NCI-H2107 treated with DMSO at 0.1 percent for 48 hours (cell line): Measurements from ENCODE around the gene VWA1.
"Not testable (repeated sequence)": the region's sequence is repeated elsewhere in the genome, so short reads cannot be mapped to it uniquely, and the experiment has no call there.

Experiments used
- DNase-seq: peaks from one replicate; lab custom pipeline; 2025; ENCODE audit not compliant: unreplicated experiment; lab: John Stamatoyannopoulos, UW

The VWA1 gene

DNA sequence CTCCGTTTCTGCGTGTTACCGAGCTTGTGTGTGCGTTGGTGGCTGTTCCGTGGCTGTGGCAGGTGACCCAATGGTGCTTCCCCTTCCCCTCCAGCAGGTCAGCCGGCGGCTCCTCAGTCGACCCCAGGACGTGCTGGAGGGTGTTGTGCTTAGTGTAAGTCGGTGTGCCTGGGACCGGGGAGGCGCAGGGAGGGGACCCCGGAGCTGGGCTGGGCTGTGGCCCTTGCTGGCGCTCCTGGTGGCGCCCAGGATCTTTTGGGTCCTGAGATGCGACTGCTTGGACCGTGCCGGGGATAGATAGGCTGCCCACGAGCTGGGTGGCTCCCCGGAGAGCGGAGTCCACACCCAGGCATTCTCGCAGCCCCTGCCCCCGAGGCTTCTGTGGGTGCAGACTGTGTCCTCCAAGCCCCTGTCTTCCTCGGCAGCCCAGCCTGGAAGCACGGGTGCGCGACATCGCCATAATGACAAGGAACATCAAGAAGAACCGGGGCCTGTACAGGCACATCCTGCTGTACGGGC is 19.9 kb downstream of the VWA1 start:
- DNase-seq, result no peak

DNA sequence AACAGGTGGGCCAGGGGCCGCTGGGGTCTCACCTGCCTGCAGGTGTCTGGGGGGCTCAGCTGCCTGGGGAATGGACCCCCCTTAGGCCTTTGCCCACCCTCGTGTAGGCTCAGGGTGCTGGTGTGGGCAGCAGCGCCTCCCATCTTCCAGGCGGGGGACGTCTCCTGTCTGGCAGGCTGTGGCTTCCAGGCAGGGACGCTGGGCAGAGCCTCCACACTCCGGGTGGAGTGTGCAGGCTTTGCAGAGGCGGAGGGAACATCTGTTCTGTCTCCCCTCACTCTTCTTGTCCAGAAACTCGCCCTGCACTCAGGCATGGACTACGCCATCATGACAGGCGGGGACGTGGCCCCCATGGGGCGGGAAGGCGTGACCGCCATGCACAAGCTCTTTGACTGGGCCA is 20.4 kb downstream of the VWA1 start:
- DNase-seq, result not testable (repeated sequence)

DNA sequence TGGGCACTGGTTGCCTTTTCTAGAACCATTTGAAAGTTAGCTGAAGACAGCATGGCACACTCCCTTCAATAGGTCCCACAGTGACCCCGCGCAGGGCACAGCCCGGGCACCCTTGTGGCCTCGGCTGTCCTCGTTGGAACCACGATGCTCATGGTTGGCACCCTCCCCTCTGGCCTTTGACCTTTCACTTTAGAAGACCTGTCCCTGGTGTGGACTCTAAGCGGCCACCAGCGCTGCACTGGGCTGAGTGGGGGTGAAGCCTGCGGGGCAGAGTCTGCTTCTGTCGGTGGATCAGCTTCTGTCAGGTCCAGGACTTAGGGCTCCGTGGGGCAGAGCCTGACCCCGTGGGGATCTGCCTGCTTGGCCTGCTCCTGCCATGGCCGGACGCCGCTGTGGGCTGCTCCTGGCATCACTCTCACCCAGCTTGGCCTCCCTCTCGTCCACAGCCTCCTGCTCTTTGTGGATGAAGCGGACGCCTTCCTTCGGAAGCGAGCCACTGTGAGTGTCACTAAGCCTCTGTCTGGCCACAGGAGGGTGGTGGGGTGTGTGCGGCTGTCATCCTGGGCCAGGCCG is 21.3 kb downstream of the VWA1 start:
- DNase-seq, result not testable (repeated sequence)

DNA sequence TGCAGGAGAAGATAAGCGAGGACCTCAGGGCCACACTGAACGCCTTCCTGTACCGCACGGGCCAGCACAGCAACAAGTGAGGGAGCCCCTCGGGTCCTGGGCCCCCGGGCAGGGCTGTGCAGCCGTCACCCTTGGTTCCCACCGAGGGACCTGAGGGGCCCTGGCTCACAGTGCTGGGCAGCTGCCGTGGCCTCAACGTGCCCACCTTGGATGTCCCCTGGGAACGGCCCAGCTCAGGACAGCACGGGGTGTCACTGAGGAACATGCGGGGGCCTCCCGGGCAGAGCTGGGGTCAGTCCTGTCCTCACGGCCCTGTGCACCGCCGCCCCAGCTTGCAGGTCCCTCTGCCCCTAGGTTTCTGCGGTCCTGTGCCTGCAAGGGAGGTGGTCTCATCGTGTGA is 23.7 kb downstream of the VWA1 start:
- DNase-seq, result not testable (repeated sequence)

DNA sequence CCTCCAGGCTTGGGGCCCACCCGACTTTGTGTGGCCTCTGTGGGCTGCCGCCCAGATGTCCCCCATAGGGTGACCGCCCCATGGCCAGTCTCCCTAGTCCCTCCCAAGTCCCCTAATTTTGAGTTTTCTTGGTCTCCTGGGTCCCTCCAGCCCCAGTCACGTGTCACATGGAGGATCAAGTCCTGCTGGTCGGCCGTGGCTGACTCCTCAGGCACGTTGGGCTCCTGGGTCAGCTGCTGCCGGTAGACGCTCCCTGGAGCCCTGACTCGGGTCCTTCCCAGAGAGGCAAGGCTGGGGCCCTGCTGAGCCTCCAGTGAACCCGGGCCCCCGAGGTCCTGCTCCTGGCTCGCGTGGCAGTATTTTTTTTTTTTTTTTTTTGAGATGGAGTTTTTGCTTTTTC is 24.2 kb downstream of the VWA1 start:
- not testable (repeated sequence) for DNase-seq

DNA sequence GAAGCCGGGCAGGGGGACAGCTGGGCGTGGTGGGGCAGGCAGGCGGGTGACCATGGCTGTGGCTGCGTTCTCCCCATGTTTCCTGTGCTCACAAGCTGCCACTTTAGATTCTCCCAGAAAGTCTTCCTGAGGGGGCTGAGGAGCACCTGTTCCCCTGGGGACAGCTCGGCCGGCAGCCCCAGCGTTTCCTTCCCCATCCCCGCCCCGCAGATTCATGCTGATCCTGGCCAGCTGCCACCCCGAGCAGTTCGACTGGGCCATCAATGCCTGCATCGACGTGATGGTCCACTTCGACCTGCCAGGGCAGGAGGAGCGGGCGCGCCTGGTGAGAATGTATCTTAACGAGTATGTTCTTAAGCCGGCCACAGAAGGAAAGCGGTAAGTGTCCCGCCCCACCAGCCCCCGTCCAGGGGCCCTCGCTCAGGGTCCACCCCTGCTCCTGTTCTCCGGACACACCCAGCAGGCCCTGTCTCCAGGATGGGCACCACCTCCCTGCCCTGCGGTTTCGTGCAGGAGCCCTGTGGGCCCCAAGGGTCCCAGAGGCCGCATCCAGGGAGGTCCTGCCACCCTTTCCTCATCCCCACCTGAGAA is 25.1 kb downstream of the VWA1 start:
- DNase-seq, result no peak

DNA sequence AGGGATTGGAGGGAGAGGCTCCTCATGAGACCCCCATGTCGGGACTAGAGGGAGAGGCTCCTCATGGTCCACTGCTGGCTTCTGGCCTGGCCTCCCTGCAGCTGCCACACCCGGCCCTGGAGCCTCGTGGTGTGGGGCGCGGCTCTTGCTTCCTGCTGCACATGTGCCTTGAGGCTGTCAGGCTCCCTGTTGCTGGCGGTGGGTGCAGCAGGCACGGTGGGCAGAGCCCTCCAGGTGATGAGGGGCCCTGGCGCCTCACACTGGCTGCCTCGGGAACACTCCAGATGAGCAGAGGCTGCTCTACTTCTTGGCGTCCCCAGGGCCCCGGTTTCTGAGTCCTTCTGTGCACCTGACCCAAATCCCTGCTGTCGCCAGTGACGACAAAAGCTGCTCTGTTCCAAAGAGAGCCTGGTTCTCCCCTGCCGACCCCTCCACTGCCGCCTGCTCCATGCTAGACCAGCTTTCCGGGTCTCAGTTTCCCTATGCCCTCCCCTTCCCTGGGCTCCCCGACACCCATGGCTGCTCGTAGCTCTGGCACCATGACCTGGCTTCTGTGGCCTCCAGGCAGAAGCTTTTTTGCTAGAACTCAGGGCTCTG is 26.3 kb downstream of the VWA1 start:
- no peak for DNase-seq

DNA sequence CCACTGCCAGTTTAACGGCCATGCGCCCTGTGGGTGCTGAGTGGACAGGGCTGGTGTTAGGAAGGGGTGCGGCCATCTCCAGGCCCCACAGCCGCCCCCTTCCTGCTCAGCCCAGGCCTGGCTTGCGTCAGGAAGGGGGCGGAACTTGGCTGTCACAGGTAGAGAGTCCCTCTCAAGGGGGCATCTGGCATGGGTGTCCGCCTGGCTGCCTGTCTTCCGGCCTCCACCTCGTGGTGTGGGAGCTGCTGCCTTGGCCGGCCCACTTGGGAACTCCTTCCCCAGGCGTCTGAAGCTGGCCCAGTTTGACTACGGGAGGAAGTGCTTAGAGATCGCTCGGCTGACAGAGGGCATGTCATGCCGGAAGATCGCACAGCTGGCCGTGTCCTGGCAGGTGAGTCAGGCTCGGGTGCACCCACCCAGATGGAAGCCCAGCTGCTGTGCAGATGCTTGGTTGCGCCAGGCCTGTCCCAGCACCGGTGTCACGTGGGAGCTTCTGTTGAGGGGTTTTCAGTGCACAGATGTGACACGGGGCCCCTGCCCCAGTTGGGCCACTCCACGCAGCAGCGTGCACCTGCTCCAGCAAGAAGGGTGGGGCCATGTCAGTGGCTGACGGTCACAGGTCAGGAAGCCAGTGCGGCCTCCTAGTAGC is 27.0 kb downstream of the VWA1 start:
- no peak for DNase-seq

DNA sequence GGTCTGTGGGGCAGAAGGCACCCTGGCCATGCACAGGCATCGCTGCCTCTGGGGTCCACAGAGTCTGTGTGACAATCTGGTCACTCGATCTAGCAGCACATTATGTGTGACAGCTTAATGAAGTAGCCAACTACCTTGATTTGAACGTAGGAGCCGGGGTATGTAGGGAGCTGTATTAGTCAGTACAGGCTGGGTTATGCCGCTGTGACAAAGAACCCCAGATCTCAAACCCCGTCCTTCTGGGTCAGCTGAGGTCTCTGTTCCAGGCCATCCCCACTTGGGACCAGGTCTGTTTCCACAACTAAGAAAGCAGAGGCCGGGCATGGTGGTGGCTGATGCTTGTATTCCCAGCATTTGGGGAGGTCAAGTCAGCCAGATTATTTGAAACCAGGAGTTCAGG is 27.8 kb downstream of the VWA1 start:
- DNase-seq, result no peak

DNA sequence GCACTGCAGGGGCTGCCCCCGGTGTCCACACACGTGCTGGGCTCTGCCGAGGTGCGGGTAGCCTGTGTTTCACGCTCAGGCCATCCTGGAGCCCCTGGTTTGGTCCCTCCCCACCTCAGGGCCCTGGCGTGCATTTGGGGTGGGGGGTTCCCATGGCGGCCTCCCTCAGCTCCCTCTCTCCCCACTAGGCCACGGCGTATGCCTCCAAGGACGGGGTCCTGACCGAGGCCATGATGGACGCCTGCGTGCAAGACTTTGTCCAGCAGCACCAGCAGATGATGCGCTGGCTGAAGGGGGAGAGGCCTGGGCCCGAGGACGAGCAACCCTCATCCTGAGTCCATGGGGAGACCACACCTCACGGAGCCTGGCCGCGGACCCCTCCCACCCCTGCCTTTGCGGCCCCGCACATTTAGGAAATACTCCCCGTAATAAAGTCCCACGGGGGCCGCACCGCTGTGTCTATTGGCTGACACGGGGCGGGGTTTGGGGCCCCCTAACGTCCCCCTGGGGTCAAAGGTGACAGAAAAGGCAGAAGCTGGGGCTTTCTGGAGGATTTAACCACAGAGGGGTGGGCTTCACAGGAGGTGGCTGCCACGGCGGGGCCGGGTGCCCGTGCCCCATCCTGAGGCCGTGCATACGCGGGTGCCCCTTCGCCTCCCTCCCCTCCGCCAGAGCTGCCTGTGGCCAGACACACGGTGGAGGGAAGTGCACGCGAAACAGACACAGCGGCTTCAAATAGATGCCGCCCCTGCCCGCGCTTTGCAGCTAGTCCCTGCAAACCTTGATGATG is 32.9 kb downstream of the VWA1 start:
- DNase-seq, result not testable (repeated sequence)

DNA sequence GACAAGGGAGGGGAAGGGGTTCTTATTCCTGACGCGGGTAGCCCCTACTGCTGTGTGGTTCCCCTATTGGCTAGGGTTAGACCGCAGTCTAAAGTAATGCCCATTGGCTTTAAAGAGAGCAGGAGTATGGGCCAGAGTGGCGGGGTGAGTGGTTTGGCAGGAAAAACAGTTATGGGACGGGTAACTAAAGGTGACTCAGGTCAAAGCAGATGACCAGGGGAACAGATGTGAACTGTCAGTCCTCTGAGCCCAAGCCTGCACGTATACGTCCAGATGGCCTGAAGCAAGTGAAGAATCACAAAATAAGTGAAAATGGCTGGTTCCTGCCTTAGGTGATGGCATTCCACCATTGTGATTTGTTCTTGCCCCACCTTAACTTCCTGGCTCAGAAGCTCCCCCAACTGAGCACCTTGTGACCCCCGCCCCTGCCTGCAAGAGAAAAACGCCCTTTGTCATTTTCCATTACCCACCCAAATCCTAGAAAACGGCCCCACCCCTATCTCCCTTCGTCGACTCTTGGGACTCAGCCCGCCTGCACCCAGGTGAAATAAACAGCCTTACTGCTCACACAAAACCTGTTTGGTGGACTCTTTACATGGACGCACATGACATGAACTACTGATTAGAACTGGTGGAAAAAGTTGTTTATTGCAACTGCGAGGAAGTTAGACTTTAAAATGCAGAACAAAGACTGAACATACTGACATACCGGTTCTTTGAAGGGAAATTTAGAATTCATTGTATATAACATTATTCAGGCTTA is 35.3 kb downstream of the VWA1 start:
- no peak for DNase-seq

DNA sequence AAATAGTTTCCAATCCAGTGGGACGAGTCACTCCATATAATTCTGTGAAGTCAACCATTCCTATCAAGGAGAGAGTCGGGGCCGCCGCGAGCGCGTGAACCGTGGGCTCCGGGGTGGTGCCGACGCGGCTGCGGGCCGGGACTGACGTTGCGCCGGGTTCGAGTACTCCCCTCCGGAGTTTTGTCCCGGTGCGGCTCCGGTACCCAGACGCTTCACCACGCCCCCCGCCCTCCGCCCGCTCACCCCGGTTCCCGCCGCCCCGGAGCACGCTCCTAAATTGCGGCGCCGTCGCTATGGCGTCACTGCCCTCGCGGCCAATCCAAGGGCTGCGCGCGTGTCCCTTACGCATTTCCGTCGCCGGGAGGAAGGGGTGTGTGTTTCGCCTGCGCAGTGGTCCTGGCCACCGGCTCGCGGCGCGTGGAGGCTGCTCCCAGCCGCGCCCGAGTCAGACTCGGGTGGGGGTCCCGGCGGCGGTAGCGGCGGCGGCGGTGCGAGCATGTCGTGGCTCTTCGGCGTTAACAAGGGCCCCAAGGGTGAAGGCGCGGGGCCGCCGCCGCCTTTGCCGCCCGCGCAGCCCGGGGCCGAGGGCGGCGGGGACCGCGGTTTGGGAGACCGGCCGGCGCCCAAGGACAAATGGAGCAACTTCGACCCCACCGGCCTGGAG is 36.0 kb downstream of the VWA1 start, which contains the start of gene ATAD3B:
TSS of gene ATAD3B (plus strand) at position 377 of the 664 bp plus-strand sequence. CDS start at position 497, 120 bp downstream.
- DNase-seq, result peak; percentile 20

DNA sequence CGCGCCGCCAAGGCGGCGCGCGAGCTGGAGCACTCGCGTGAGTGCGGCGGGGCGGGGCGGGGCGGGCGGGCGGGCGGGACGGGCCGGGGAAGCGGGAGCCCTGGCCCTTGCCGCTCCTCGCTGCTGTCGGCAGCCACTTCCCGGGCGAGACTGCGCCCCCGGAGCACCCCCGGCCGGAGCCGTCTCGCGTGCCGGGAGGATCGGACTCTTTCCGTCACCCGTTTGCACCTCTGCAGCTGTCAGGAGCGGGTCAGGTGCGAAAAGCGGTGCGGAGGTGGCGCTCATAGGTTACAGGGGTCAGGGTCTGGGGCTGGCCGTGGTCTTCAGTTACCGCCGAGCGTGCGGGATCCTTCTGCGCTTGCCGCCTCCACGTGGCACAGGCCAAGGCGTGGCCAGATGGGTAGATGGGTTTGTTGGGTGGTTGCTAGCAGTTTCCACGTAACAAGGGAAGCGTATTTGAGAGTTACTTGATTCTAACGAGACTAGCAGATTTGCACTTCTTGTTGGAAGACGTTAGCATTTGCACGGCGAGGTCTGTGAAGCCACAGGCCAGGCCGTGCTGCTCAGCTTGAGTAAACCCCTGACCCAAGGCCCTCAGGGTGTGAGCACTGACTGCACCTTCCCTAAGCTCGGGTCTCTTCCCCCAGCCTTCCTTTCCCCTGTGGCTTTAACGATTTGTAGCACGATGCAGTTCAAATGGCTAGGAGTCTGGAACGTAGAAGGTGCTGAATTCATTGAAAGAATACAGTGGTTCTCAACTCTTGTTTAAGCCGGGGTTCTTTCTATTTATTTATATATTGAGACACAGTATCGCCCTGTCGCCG is 36.8 kb downstream of the VWA1 start:
- not testable (repeated sequence) for DNase-seq

DNA sequence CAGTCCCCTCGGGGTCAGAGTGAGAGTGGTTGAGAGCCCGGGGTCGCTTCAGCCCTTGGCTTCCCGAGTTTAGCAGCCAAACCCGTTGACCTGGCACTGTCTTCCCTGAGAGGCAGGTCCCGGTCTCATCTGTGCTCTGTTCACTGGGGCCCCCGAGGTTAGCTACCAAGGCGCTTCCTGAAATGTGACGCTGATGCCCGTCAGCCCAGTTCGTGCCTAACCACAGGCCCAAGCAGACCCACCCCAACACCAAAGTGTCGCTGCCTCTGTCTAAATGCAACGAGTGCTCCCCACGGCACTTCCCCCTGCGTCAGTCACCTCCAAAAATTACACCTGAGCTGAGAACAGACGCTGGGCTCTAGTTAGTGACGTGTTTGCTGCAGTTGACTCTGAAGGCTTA is 40.5 kb downstream of the VWA1 start:
- DNase-seq, result not testable (repeated sequence)

DNA sequence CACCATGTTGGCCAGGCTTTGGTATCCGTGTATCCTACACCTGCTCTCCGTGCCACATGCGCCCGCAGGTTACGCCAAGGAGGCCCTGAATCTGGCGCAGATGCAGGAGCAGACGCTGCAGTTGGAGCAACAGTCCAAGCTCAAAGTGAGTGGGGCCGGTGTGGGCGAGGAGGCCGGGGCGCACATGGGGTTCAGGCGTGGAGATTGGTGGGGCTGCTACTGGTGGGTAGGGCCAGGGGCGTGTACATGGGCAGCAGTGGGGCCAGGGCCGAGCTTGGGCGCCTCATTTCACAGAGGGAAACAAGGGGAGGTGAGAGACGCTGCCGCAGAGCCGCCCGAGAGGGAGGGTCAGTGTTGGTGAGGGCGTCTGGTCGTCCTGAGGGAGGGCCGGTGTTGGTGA is 41.7 kb downstream of the VWA1 start:
- DNase-seq, result no peak

DNA sequence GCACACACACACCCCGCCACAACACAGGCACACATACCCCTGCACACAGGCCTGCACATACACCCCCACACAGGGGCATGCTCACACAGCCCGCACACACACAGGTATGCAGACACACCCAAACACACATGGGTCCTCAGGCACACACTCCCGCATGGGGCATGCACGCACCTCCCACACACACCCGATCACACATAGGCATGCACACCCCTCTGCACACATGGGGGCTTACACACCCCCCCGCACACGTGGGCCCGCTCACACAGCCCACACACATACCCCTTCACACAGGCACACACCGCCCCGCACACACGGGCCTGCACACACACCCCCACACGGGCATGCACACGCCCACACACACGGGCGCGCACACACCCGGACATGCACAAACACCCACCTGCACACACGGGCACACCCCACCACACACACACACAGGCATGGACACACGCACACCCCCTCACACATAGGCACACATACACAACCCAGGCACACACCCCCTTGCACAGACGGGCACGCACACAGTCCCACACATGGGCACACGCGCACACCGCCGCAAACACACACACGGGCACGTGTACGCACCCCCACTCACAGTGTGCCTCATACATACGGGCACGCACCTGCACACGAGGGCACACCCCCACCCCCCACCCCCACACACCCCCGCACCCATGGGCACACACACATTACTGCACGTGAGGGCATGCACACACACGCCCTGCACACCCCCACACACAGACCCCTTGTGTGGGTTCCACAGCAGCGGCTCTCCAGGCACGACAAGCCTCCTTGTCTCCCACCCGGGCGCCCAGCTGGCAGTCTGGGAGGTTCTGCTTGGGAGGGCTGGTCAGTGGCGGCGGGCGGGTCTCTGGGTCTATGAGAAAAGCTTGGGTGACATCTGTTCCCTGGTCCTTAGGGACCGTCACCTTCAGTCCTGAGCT is 44.3 kb downstream of the VWA1 start:
- DNase-seq, result no peak

DNA sequence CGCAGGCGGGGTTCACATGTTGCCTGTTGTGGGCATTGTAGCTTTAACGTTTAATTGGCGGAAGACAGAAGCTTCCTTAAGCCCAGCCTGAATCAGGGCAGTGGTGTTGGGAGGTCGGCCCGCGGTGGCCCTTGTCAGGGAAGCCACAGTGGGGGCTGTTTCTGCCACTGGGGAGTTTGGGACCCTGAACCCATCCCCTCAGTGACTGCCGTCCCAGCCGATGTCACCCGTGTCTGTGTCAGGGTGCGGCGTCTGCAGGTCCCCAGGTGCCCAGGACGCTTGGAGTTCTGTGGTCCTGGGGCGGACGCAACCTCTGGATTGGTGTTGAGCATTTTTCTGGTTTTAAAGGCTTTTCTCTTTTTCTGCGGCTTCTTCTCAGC is 45.0 kb downstream of the VWA1 start:
- not testable (repeated sequence) for DNase-seq

DNA sequence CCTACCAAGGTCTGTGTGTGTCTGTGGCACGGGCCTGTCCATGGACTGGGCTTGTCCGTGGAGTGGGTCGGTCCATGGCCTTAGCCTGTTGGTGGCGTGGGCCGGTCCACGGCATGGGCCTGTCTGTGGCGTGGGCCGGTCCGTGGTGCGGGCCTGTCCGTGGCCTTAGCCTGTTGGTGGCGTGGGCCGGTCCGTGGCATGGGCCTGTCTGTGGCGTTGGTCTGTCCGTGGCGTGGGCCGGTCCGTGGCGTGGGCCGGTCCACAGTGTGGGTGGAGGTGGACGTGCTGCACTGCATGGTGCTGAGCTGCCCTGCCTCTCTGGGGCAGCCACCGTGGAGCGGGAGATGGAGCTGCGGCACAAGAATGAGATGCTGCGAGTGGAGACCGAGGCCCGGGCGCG is 46.3 kb downstream of the VWA1 start:
- DNase-seq, result not testable (repeated sequence)
